Activated T-cell treated with anti-CD3 and anti-CD28 coated beads, Interleukin-2, amount 50 U/mL, for 72 hours (primary cell): ENCODE measurements around the gene DYNC2H1. TPM values are rescaled to one million over a fixed set of nuclear protein-coding genes. Genes with fewer than 3 reads are reported as not detected.

ENCODE experiments used
- ATAC-seq, 2 donors: fragments of 150-1000 bp; cut with Tn5 transposase; replicated peaks in 1 of 2; 2 replicates each; pipeline ENCODE4 v1.10.0; 2021; ENCODE audit warnings: moderate library complexity in 2 of 2, mild to moderate bottlenecking in 1 of 2
- DNase-seq, 2 donors: peaks; one replicate each; pipeline ENCODE4 v3.0.0; 2021 to 2022; ENCODE audit warnings: mixed read lengths in 1 of 2
- H3K27ac Mint-ChIP-seq: one replicate; pipeline ENCODE4 v1.8.0; 2022; ENCODE audit warnings: mild to moderate bottlenecking, moderate library complexity, mixed read lengths
- H3K27me3 Mint-ChIP-seq: one replicate; pipeline ENCODE4 v1.8.0; 2022; ENCODE audit warnings: low read depth, mixed read lengths
- H3K36me3 Mint-ChIP-seq, 2 donors: one replicate each; pipeline ENCODE4 v1.8.0; 2022; ENCODE audit warnings: mixed read lengths in 2 of 2, mild to moderate bottlenecking in 1 of 2; ENCODE audit not compliant: insufficient read depth in 2 of 2
- H3K4me1 Mint-ChIP-seq: one replicate; pipeline ENCODE4 v1.8.0; 2022; ENCODE audit warnings: low read depth, mixed read lengths
- H3K4me3 Mint-ChIP-seq, 2 donors: one replicate each; pipeline ENCODE4 v1.8.0; 2022; ENCODE audit warnings: mild to moderate bottlenecking in 2 of 2, mixed read lengths in 2 of 2, moderate library complexity in 2 of 2
- H3K9me3 Mint-ChIP-seq, 2 donors: one replicate each; pipeline ENCODE4 v1.8.0; 2022; ENCODE audit warnings: mixed read lengths in 2 of 2
- total RNA-seq, 2 donors: library from RNA; stranded (reverse); gene quantifications; one replicate each; pipeline ENCODE4 v1.2.3, GENCODE V29; 2022

Gene DYNC2H1
- total RNA-seq, 2 donors from 2014 or later: 1.5 to 2.2 TPM

DNA sequence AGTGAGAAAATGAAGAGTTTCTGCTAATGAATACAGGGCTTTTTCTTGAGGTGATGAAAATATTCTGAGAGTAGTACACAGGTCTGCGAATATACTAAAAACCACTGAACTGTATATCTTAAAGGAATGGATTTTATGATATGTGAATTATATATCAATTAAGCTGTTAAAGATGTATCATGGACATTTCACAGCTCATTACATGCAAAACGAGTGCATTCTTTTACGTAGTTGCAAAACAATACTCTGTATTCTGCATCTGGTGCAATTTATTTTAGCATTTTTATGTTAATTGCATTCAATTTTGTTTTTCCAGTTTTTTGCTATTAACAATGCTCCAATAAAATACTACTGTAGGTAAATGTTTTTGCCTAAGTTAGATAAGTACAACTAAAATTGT lies 411.6 kb downstream of the DYNC2H1 start:
- DNase-seq (no peak), ATAC-seq (no peak)
- Mint-ChIP-seq H3K36me3 (no peaks in the 10 kb centered on the region), H3K9me3 (no peaks in the 10 kb centered on the region), H3K4me3 (no peak overlapping the region), H3K27ac (no peak overlapping the region), H3K4me1 (no peaks in the 10 kb centered on the region), H3K27me3 (no peaks in the 10 kb centered on the region)

DNA sequence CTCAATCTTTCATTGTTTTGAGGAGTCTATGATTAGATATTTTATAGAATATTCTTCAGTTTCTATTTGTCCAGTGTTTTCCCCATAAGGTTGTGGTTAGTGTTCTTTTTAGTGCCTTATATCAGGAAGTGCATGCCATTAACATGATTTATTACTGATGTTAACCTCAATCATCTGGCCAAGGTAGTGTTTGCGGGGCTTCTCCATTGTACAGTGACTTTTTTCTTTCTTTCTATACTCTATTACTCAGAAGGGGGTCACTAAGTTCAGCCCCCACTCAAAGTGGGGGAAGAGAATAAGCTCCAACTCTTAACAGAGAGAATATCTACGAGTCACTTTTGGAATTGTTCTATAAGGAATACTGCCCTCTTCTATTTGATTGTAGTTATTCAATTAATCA lies 415.8 kb downstream of the DYNC2H1 start:
- Mint-ChIP-seq H3K9me3 (no peaks in the 10 kb centered on the region), H3K27ac (no peak overlapping the region), H3K36me3 (no peaks in the 10 kb centered on the region), H3K27me3 (no peaks in the 10 kb centered on the region), H3K4me3 (no peak overlapping the region), H3K4me1 (no peaks in the 10 kb centered on the region)
- DNase-seq (no peak), ATAC-seq (no peak)

DNA sequence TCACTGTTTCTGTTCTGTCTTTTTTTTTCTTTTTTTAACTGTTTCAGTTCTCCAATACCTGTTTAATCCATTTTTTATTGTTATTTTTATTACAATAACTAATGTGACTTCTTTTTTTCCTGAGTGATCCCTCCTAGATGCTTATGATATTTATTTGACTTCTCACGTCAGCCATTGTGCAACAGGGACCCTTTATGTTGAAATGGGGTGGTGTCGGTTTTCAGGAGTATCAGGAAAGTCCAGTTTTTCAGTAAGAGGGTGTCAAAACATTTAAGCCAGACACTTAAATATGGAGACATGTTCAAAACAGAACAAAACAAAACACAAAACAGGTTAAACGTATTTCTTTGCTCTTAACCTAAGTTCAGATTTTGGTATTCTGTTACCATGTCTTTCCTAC lies 418.8 kb downstream of the DYNC2H1 start:
- Mint-ChIP-seq H3K9me3 (no peaks in the 10 kb centered on the region), H3K27me3 (peaks cover 12% of the 10 kb centered on the region), H3K4me3 (no peak overlapping the region), H3K36me3 (no peaks in the 10 kb centered on the region), H3K4me1 (no peaks in the 10 kb centered on the region), H3K27ac (no peak overlapping the region)
- ATAC-seq (no peak), DNase-seq (no peak)

DNA sequence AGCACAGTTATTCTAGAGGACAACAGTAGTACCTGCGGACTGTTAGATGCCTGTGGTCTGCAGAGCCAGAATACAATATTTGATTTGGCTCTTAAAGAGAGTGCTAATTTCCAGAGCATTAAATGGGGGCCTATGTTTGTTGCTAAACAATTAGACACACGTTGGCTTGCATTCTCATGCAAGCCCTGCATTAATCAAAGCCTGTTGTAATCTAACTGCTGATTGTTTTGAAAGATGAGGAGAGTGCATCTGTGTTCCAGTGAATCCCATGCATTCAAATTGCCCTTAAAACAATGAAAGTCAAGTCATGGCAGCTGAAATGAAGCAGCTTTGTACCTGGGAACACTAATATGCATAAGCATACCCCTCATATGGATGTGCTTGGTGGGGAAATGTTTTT lies 419.4 kb downstream of the DYNC2H1 start:
- H3K36me3 Mint-ChIP-seq: no peaks in the 10 kb centered on the region
- H3K4me1 Mint-ChIP-seq: no peaks in the 10 kb centered on the region
- H3K27me3 Mint-ChIP-seq: peaks cover 18% of the 10 kb centered on the region
- DNase-seq (no peak), ATAC-seq (no peak)
- H3K9me3 Mint-ChIP-seq: no peaks in the 10 kb centered on the region
- H3K4me3 Mint-ChIP-seq: no peak overlapping the region
- H3K27ac Mint-ChIP-seq: no peak overlapping the region

DNA sequence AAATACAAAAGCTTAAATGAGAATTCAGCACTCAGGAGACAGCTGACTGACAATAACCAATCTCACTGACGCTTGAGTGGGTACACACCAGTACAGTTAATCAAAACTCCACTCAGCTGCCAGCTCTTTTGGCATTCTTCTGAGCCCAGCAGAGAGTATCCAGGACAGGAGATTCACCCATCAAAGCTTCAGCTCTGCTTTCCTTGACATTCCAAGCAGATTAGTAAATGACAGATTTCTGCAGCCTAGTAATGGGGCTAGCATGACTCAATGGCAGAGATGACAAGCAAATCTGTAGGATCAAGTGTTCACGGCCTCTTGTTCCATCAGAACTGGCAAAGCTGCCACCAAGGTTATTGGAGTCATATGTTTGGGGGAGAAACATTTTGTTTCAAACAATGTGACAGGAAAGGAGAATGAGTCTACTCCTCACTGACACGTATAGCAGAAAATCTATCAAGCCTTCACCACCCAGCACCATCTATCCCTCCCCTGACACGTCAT lies 420.0 kb downstream of the DYNC2H1 start:
- Mint-ChIP-seq H3K27ac (no peak overlapping the region), H3K4me1 (no peaks in the 10 kb centered on the region), H3K4me3 (no peak overlapping the region), H3K36me3 (no peaks in the 10 kb centered on the region), H3K9me3 (no peaks in the 10 kb centered on the region), H3K27me3 (peaks cover 18% of the 10 kb centered on the region)
- DNase-seq (no peak), ATAC-seq (no peak)

Other genes with a start within 250 kb of the DYNC2H1 start
- gene MMP12, start 234.4 kb upstream of the DYNC2H1 start, total RNA-seq: not detected
- not detected for gene MMP13, start 153.7 kb upstream of the DYNC2H1 start, total RNA-seq
- gene DCUN1D5, start 17.3 kb upstream of the DYNC2H1 start, total RNA-seq: 10 to 100 TPM; 41.3 to 49.1 TPM